ENCODE results near the gene LRCH4. TPM values are rescaled to one million over a fixed set of nuclear protein-coding genes. Genes with fewer than 3 reads are reported as not detected.
A peak's percentile ranks its signal among the peaks of the same experiment; 100 is the strongest.

Gene LRCH4
- total and polyA plus RNA-seq, 9 of the 15 experiments (the other 6 are each of a cell fraction or from before 2014, with no cell fraction given), result 0.06 to 63.3 (median 15.0) TPM

GRCh38 chr7:100585511-100586265 lies at the start of gene LRCH4 (continued):
- TF ChIP-seq SPI1 (IDR thresholded peaks at IDR 0.05; ENCODE audit: borderline replicate concordance, low read depth, low read length), result no peak
- TF ChIP-seq ZNF133 (CRISPR knock-in tag; IDR thresholded peaks at IDR 0.05), result 0 out of 2 replicates have a peak, but pooled peaks have one; percentile 23
- 0 out of 4 replicates have a peak, but pooled peaks of 1 of the 2 experiments have one; percentile 33 for TF ChIP-seq SRF (CRISPR knock-in tag; IDR thresholded peaks at IDR 0.05)
- TF ChIP-seq THRB (CRISPR knock-in tag; conservative IDR thresholded peaks at IDR 0.05), result 0 out of 2 replicates have a peak, but pooled peaks have one; percentile 13
- TF ChIP-seq CHD1 (IDR thresholded peaks at IDR 0.05; ENCODE audit: low read length), result peak; percentile 99
- no peak for TF ChIP-seq ZNF668 (CRISPR knock-in tag; IDR thresholded peaks at IDR 0.05)
- TF ChIP-seq, protein P1, sequence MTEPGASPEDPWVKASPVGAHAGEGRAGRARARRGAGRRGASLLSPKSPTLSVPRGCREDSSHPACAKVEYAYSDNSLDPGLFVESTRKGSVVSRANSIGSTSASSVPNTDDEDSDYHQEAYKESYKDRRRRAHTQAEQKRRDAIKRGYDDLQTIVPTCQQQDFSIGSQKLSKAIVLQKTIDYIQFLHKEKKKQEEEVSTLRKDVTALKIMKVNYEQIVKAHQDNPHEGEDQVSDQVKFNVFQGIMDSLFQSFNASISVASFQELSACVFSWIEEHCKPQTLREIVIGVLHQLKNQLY (CRISPR knock-in tag; conservative IDR thresholded peaks at IDR 0.05), result peak; percentile 71 to 82; a peak in 1 of 4 replicates
- peak; percentile 58; the same call in 1 of the 2 replicates for TF ChIP-seq BRD4 (IDR thresholded peaks at IDR 0.05)
- TF ChIP-seq, protein P2, sequence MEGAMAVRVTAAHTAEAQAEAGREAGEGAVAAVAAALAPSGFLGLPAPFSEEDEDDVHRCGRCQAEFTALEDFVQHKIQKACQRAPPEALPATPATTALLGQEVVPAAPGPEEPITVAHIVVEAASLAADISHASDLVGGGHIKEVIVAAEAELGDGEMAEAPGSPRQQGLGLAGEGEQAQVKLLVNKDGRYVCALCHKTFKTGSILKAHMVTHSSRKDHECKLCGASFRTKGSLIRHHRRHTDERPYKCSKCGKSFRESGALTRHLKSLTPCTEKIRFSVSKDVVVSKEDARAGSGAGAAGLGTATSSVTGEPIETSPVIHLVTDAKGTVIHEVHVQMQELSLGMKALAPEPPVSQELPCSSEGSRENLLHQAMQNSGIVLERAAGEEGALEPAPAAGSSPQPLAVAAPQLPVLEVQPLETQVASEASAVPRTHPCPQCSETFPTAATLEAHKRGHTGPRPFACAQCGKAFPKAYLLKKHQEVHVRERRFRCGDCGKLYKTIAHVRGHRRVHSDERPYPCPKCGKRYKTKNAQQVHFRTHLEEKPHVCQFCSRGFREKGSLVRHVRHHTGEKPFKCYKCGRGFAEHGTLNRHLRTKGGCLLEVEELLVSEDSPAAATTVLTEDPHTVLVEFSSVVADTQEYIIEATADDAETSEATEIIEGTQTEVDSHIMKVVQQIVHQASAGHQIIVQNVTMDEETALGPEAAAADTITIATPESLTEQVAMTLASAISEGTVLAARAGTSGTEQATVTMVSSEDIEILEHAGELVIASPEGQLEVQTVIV (CRISPR knock-in tag; IDR thresholded peaks at IDR 0.05; ENCODE audit: borderline replicate concordance), result no peak
- peak; percentile 6; the same call in 1 of the 2 replicates for TF ChIP-seq KDM2B (CRISPR knock-in tag; IDR thresholded peaks at IDR 0.05)
- peak; percentile 86 for TF ChIP-seq CCNT2 (IDR thresholded peaks at IDR 0.05; ENCODE audit: borderline replicate concordance, extremely low read depth, insufficient read length, low read depth, low read length)
- TF ChIP-seq RFX5 (IDR thresholded peaks at IDR 0.05; ENCODE audit: low read depth, low read length), result no peak
- peak; percentile 33; the same call in 1 of the 2 replicates for TF ChIP-seq HOXB6 (CRISPR knock-in tag; IDR thresholded peaks at IDR 0.05; ENCODE audit: borderline replicate concordance)
- 0 out of 2 replicates have a peak, but pooled peaks have one; percentile 7 for TF ChIP-seq JUNB (CRISPR knock-in tag; conservative IDR thresholded peaks at IDR 0.05)
- TF ChIP-seq, protein P3, sequence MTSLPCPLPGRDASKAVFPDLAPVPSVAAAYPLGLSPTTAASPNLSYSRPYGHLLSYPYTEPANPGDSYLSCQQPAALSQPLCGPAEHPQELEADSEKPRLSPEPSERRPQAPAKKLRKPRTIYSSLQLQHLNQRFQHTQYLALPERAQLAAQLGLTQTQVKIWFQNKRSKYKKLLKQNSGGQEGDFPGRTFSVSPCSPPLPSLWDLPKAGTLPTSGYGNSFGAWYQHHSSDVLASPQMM (CRISPR knock-in tag; IDR thresholded peaks at IDR 0.05), result no peak
- no peak for TF ChIP-seq ZNF561 (CRISPR knock-in tag; conservative IDR thresholded peaks at IDR 0.05)
- no peak for TF ChIP-seq NR3C1 (CRISPR knock-in tag; IDR thresholded peaks at IDR 0.05)
- TF ChIP-seq TRIM28 (IDR thresholded peaks at IDR 0.05), result no peak
- TF ChIP-seq, protein P4, sequence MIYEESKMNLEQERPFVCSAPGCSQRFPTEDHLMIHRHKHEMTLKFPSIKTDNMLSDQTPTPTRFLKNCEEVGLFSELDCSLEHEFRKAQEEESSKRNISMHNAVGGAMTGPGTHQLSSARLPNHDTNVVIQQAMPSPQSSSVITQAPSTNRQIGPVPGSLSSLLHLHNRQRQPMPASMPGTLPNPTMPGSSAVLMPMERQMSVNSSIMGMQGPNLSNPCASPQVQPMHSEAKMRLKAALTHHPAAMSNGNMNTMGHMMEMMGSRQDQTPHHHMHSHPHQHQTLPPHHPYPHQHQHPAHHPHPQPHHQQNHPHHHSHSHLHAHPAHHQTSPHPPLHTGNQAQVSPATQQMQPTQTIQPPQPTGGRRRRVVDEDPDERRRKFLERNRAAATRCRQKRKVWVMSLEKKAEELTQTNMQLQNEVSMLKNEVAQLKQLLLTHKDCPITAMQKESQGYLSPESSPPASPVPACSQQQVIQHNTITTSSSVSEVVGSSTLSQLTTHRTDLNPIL (CRISPR knock-in tag; IDR thresholded peaks at IDR 0.05), result no peak
- TF ChIP-seq ZNF830 (CRISPR knock-in tag; IDR thresholded peaks at IDR 0.05), result peak; percentile 67; the same call in 1 of the 2 replicates
- no peak for TF ChIP-seq ZNF75A (CRISPR knock-in tag; IDR thresholded peaks at IDR 0.05)
- TF ChIP-seq NR1H2 (CRISPR knock-in tag; IDR thresholded peaks at IDR 0.05), result no peak; the same call in 1 of the 2 replicates

Data from K562 (cell line).